Ovary (tissue), 3 donors: Measurements from ENCODE around the gene LHX4.

Experiments
- CTCF ChIP-seq, 3 donors: fragments of 450-650 bp in 2 of 3; fragments of 200-600 bp in 1 of 3; IDR thresholded peaks; one replicate each; pipeline versions ENCODE4 v1.5.1 to v1.8.0; 2016 to 2022; ENCODE audit warnings: antibody characterized with exemption in 3 of 3, mild to moderate bottlenecking in 1 of 3
- EP300 ChIP-seq: sonication (generic); formaldehyde crosslinking; IDR thresholded peaks from one replicate; pipeline ENCODE4 v1.6.1; 2017; ENCODE audit warnings: antibody characterized with exemption
- donor health status: DM: no; HTN: no; CAD: no.

GRCh38 chr1:180234369-180235076, 4.5 kb downstream of the LHX4 start:
- TF ChIP-seq CTCF (IDR thresholded peaks at IDR 0.05): no peak
- no peak for TF ChIP-seq EP300
